Endothelial cell of umbilical vein (primary cell): Measurements from ENCODE around the gene ITGA7. TPM values are rescaled to one million over a fixed set of nuclear protein-coding genes. Genes with fewer than 3 reads are reported as not detected.

Source experiments
- BruUV-seq: library from RNA; stranded (reverse); fragments of 400-500 nt; replicated peaks from 2 replicates; lab custom pipeline; 2021; lab: Mats Ljungman, UMichigan
- CTCF ChIA-PET: fragments of 300-600, 350-600 bp; sonication (Branson Sonifier 250); formaldehyde crosslinking; loops from one replicate; lab custom pipeline; 2021; ENCODE audit warnings: antibody characterized with exemption, inconsistent platforms; lab: Charles Lee
- POLR2A ChIA-PET: fragments of 300-600, 350-600 bp; sonication (Branson Sonifier 250); formaldehyde crosslinking; loops from one replicate; lab custom pipeline; 2021; ENCODE audit warnings: antibody characterized with exemption, inconsistent platforms; lab: Charles Lee
- DNase-seq: peaks from one replicate; pipeline ENCODE4 v3.0.0-alpha.2; 2011; ENCODE audit warnings: low read depth, low spot score
- FAIRE-seq: peaks from 2 replicates; lab custom pipeline; 2011; peaks lifted over from hg19 to GRCh38; lab: Jason Lieb, UNC
- H2AFZ ChIP-seq: 2 replicates; pipeline ENCODE4 v1.6.0; 2012; ENCODE audit warnings: low read depth, low read length, control low read depth, inconsistent platforms
- H3K27ac ChIP-seq: 2 replicates; pipeline ENCODE4 v1.5.1; 2011; ENCODE audit warnings: low read depth, mild to moderate bottlenecking, control low read depth, low read length, moderate library complexity; ENCODE audit not compliant: insufficient read depth
- H3K27me3 ChIP-seq, 2 experiments: 2 replicates each; pipeline versions ENCODE4 v1.6.0 to v1.6.1; 2011; ENCODE audit warnings: low read length in 2 of 2, mixed read lengths in 1 of 2; ENCODE audit not compliant: control insufficient read depth in 2 of 2, insufficient read depth in 2 of 2
- H3K36me3 ChIP-seq, 2 experiments: 2 replicates in 1 of 2; 3 replicates in 1 of 2; pipeline ENCODE4 v1.5.1; 2011; ENCODE audit warnings: low read length in 2 of 2, mild to moderate bottlenecking in 1 of 2, moderate library complexity in 1 of 2; ENCODE audit not compliant: control insufficient read depth in 2 of 2, insufficient read depth in 2 of 2; ENCODE audit errors: extremely low read depth in 1 of 2
- H3K4me1 ChIP-seq: 3 replicates; pipeline ENCODE4 v1.5.1; 2011; ENCODE audit warnings: mild to moderate bottlenecking, low read length; ENCODE audit not compliant: control insufficient read depth, insufficient read depth; ENCODE audit errors: extremely low read depth
- H3K4me2 ChIP-seq: 2 replicates; pipeline ENCODE4 v1.6.1; 2011; ENCODE audit warnings: low read length, control low read depth, mixed read lengths; ENCODE audit not compliant: insufficient read depth
- H3K4me3 ChIP-seq, 3 experiments: fragments of 200-600 bp in 1 of 3; sonication (generic), shearing (Covaris generic) in 1 of 3; replicated peaks in 1 of 3; 2 replicates each; pipeline ENCODE4 v1.5.1; 2011 to 2016; ENCODE audit warnings: control low read depth in 3 of 3, low read length in 3 of 3, mild to moderate bottlenecking in 2 of 3, inconsistent platforms in 1 of 3, low read depth in 1 of 3, moderate library complexity in 1 of 3; ENCODE audit not compliant: insufficient read depth in 1 of 3
- H3K79me2 ChIP-seq: 2 replicates; pipeline ENCODE4 v1.6.0; 2012; ENCODE audit warnings: low read length, inconsistent platforms; ENCODE audit not compliant: control insufficient read depth, insufficient read depth
- H3K9ac ChIP-seq: replicated peaks from 2 replicates; pipeline ENCODE3; 2011; ENCODE audit warnings: low read length, control low read depth; ENCODE audit not compliant: insufficient read depth; ENCODE audit errors: extremely low read depth
- H3K9me1 ChIP-seq: replicated peaks from 3 replicates; pipeline ENCODE4 v1.6.0; 2011; ENCODE audit warnings: mild to moderate bottlenecking, low read length; ENCODE audit not compliant: control insufficient read depth, insufficient read depth; ENCODE audit errors: extremely low read depth
- H3K9me3 ChIP-seq: replicated peaks from 2 replicates; pipeline ENCODE4 v1.5.1; 2012; ENCODE audit warnings: low read length, inconsistent platforms; ENCODE audit not compliant: control insufficient read depth, insufficient read depth
- H4K20me1 ChIP-seq: replicated peaks from 2 replicates; pipeline ENCODE3; 2011; ENCODE audit warnings: mild to moderate bottlenecking, low read length; ENCODE audit not compliant: control insufficient read depth, insufficient read depth; ENCODE audit errors: extremely low read depth
- EZH2 ChIP-seq: IDR thresholded peaks from 2 replicates; pipeline ENCODE4 v1.6.1; 2012; ENCODE audit warnings: borderline replicate concordance, low read depth, mild to moderate bottlenecking, moderate library complexity, low read length, inconsistent platforms; ENCODE audit not compliant: severe bottlenecking
- FOS ChIP-seq: IDR thresholded peaks from 2 replicates; pipeline ENCODE4 v1.6.1; 2011; ENCODE audit warnings: mild to moderate bottlenecking, low read length, moderate library complexity, borderline replicate concordance; ENCODE audit not compliant: insufficient read depth
- JUN ChIP-seq: IDR thresholded peaks from 2 replicates; pipeline ENCODE4 v1.6.1; 2011; ENCODE audit warnings: borderline replicate concordance, low read depth; ENCODE audit not compliant: insufficient read length, insufficient read depth
- MYC ChIP-seq: IDR thresholded peaks from one replicate; pipeline ENCODE4 v1.6.1; 2011; ENCODE audit warnings: mild to moderate bottlenecking, low read depth, low read length
- POLR2AphosphoS5 ChIP-seq: IDR thresholded peaks from 2 replicates; pipeline ENCODE4 v1.6.1; 2012; ENCODE audit warnings: low read depth, mild to moderate bottlenecking, control low read depth, low read length, moderate library complexity; ENCODE audit not compliant: insufficient read depth
- dilution Hi-C: fragments of 300-500 bp; cut with MboI; formaldehyde crosslinking; loops from one replicate; pipeline ENCODE4 v1.15.0; 2019; ENCODE audit warnings: low sequenced_read_pairs; ENCODE audit not compliant: extremely low pct_ligation_motif_present
- intact Hi-C: fragments of 100-400 bp; cut with micrococcal nuclease; formaldehyde crosslinking; loops from one replicate; pipeline ENCODE4 v1.10.0; 2022
- polyA plus RNA-seq, 4 experiments: library from polyadenylated mRNA; depleted of rRNA in 3 of 4; stranded (reverse) in 3 of 4; unstranded in 1 of 4; fragments of >200 nt; gene quantifications; 2 replicates each; pipeline versions ENCODE4 v1.2.1 to v1.2.3, GENCODE V29; 2011 to 2012; ENCODE audit warnings: missing spikeins in 1 of 4
- total RNA-seq: library from RNA; stranded (reverse); gene quantifications from 2 replicates; pipeline ENCODE4 v1.2.3, GENCODE V29; 2021
- TF ChIP-seq, protein P1 (sequence below), 2 donors: IDR thresholded peaks; 1 replicate in 1 of 2; 2 replicates in 1 of 2; pipeline ENCODE4 v1.5.1; 2011; ENCODE audit warnings: low read length in 2 of 2, mild to moderate bottlenecking in 2 of 2, moderate library complexity in 2 of 2, control low read depth in 1 of 2, inconsistent platforms in 1 of 2, low read depth in 1 of 2; ENCODE audit not compliant: insufficient read depth in 1 of 2; ENCODE audit errors: extremely low read depth in 1 of 2

The ITGA7 gene
- total and polyA plus RNA-seq, 2 donors (not counting 3 experiments of a cell fraction or from before 2014, with no cell fraction given): 0.41 to 0.84 TPM

- no peak overlapping the region for H3K9ac ChIP-seq
- no peak for FAIRE-seq
- H2AFZ ChIP-seq: no peak overlapping the region
- no TSS peak for BruUV-seq
- no peaks in the 10 kb centered on the region for H3K36me3 ChIP-seq
- peaks cover 0 to 9% of the 10 kb centered on the region in 2 experiments for H3K27me3 ChIP-seq
- DNase-seq: no peak
- H3K4me1 ChIP-seq: no peaks in the 10 kb centered on the region
- TF ChIP-seq POLR2AphosphoS5 (no peak), MYC (no peak), FOS (no peak), EZH2 (no peak), JUN (no peak)
- TF ChIP-seq, protein P1, sequence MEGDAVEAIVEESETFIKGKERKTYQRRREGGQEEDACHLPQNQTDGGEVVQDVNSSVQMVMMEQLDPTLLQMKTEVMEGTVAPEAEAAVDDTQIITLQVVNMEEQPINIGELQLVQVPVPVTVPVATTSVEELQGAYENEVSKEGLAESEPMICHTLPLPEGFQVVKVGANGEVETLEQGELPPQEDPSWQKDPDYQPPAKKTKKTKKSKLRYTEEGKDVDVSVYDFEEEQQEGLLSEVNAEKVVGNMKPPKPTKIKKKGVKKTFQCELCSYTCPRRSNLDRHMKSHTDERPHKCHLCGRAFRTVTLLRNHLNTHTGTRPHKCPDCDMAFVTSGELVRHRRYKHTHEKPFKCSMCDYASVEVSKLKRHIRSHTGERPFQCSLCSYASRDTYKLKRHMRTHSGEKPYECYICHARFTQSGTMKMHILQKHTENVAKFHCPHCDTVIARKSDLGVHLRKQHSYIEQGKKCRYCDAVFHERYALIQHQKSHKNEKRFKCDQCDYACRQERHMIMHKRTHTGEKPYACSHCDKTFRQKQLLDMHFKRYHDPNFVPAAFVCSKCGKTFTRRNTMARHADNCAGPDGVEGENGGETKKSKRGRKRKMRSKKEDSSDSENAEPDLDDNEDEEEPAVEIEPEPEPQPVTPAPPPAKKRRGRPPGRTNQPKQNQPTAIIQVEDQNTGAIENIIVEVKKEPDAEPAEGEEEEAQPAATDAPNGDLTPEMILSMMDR (IDR thresholded peaks at IDR 0.05; ENCODE audit: extremely low read depth in 1 of 2, insufficient read depth in 1 of 2, low read depth in 1 of 2, low read length in 2 of 2): no peak
- no peaks in the 10 kb centered on the region for H3K79me2 ChIP-seq
- no peaks in the 10 kb centered on the region for H3K9me1 ChIP-seq
- dilution Hi-C loops: no loop called here
- no peak overlapping the region for H3K4me3 ChIP-seq
- intact Hi-C loops: no loop called here
- no peaks in the 10 kb centered on the region for H3K9me3 ChIP-seq
- no peak overlapping the region for H3K27ac ChIP-seq
- H3K4me2 ChIP-seq: no peak overlapping the region
- no peaks in the 10 kb centered on the region for H4K20me1 ChIP-seq
- ChIA-PET POLR2A (no interaction called here), CTCF (interaction anchor here (0.7 to 1.2 kb wide), 4 partner anchors 19 to 42 kb away, joined by 3 to 6 read pairs (median 4); no protein-coding TSS in a partner anchor)
Observed at GRCh38 chr12:55676707-55677106, 31.0 kb downstream of the ITGA7 start.
